ENCODE measurements around the gene ATP6AP2. TPM values are rescaled to one million over a fixed set of nuclear protein-coding genes. Genes with fewer than 3 reads are reported as not detected.
"Not testable (repeated sequence)": the region's sequence is repeated elsewhere in the genome, so short reads cannot be mapped to it uniquely, and the experiment has no call there.

The ATP6AP2 gene
- total RNA-seq, 1 experiment from 2014 or later, result 73.8 TPM

- TF ChIP-seq EZH2 (IDR thresholded peaks at IDR 0.05; ENCODE audit: borderline replicate concordance, low read depth, low read length, poor library complexity, severe bottlenecking), result no peak
- no peak for TF ChIP-seq CTCF (conservative IDR thresholded peaks at IDR 0.05; ENCODE audit: low read depth, low read length)
- CTCF ChIA-PET, result no interaction called here
- no peaks in the 10 kb centered on the region for H3K4me1 ChIP-seq (ENCODE audit: insufficient read depth, low read length, poor library complexity, severe bottlenecking)
- H3K27me3 ChIP-seq (replicated peaks; ENCODE audit: insufficient read depth, low read depth, low read length, poor library complexity), result no peaks in the 10 kb centered on the region
- no peak for DNase-seq (ENCODE audit: low spot score)
- POLR2A ChIA-PET (ENCODE audit: low non-redundant PET), result no interaction called here
- no peak overlapping the region for H3K27ac ChIP-seq (ENCODE audit: low read depth, low read length, poor library complexity, severe bottlenecking)
- H3K4me3 ChIP-seq (ENCODE audit: low read depth, low read length, poor library complexity, severe bottlenecking), result no peak overlapping the region
- H3K36me3 ChIP-seq (ENCODE audit: insufficient read depth, low read length, poor library complexity, severe bottlenecking), result no peaks in the 10 kb centered on the region
- intact Hi-C loops (cut with micrococcal nuclease; ENCODE audit: unreplicated experiment), result no loop called here
- no TSS peak for BruUV-seq (replicated peaks)
- no peaks in the 10 kb centered on the region for H3K9me3 ChIP-seq (ENCODE audit: low read depth, low read length, poor library complexity, severe bottlenecking)
Measured at GRCh38 chrX:40582811-40583210, 2.0 kb downstream of the ATP6AP2 start.

GRCh38 chrX:40587623-40588022 is 6.9 kb downstream of the ATP6AP2 start:
- H3K9me3 ChIP-seq (ENCODE audit: low read depth, low read length, poor library complexity, severe bottlenecking); H3K36me3 ChIP-seq (ENCODE audit: insufficient read depth, low read length, poor library complexity, severe bottlenecking); DNase-seq (ENCODE audit: low spot score); H3K27ac ChIP-seq (ENCODE audit: low read depth, low read length, poor library complexity, severe bottlenecking); intact Hi-C loops (cut with micrococcal nuclease; ENCODE audit: unreplicated experiment); H3K27me3 ChIP-seq (replicated peaks; ENCODE audit: insufficient read depth, low read depth, low read length, poor library complexity); CTCF ChIA-PET; H3K4me3 ChIP-seq (ENCODE audit: low read depth, low read length, poor library complexity, severe bottlenecking); POLR2A ChIA-PET (ENCODE audit: low non-redundant PET); H3K4me1 ChIP-seq (ENCODE audit: insufficient read depth, low read length, poor library complexity, severe bottlenecking); BruUV-seq (replicated peaks): not testable (repeated sequence)

- POLR2A ChIA-PET (ENCODE audit: low non-redundant PET); DNase-seq (ENCODE audit: low spot score); BruUV-seq (replicated peaks); H3K4me1 ChIP-seq (ENCODE audit: insufficient read depth, low read length, poor library complexity, severe bottlenecking); CTCF ChIA-PET; H3K27ac ChIP-seq (ENCODE audit: low read depth, low read length, poor library complexity, severe bottlenecking); intact Hi-C loops (cut with micrococcal nuclease; ENCODE audit: unreplicated experiment); H3K36me3 ChIP-seq (ENCODE audit: insufficient read depth, low read length, poor library complexity, severe bottlenecking); H3K4me3 ChIP-seq (ENCODE audit: low read depth, low read length, poor library complexity, severe bottlenecking); H3K27me3 ChIP-seq (replicated peaks; ENCODE audit: insufficient read depth, low read depth, low read length, poor library complexity); H3K9me3 ChIP-seq (ENCODE audit: low read depth, low read length, poor library complexity, severe bottlenecking): not testable (repeated sequence)
Measured at GRCh38 chrX:40589616-40590321, 9.0 kb downstream of the ATP6AP2 start.

GRCh38 chrX:40603446-40603845 is 22.7 kb downstream of the ATP6AP2 start:
- H3K4me3 ChIP-seq (ENCODE audit: low read depth, low read length, poor library complexity, severe bottlenecking), result no peak overlapping the region
- ChIA-PET POLR2A (ENCODE audit: low non-redundant PET) (no interaction called here), CTCF (no interaction called here)
- no peaks in the 10 kb centered on the region for H3K9me3 ChIP-seq (ENCODE audit: low read depth, low read length, poor library complexity, severe bottlenecking)
- no peak for DNase-seq (ENCODE audit: low spot score)
- no peak for TF ChIP-seq CTCF (conservative IDR thresholded peaks at IDR 0.05; ENCODE audit: low read depth, low read length)
- peaks cover 7% of the 10 kb centered on the region for H3K36me3 ChIP-seq (ENCODE audit: insufficient read depth, low read length, poor library complexity, severe bottlenecking)
- no peaks in the 10 kb centered on the region for H3K4me1 ChIP-seq (ENCODE audit: insufficient read depth, low read length, poor library complexity, severe bottlenecking)
- intact Hi-C loops (cut with micrococcal nuclease; ENCODE audit: unreplicated experiment), result no loop called here
- no peak overlapping the region for H3K27ac ChIP-seq (ENCODE audit: low read depth, low read length, poor library complexity, severe bottlenecking)
- no TSS peak for BruUV-seq (replicated peaks)
- no peaks in the 10 kb centered on the region for H3K27me3 ChIP-seq (replicated peaks; ENCODE audit: insufficient read depth, low read depth, low read length, poor library complexity)

Measured in A673 (cell line).